ENCODE results near the gene NIPA2. TPM values are rescaled to one million over a fixed set of nuclear protein-coding genes. Genes with fewer than 3 reads are reported as not detected.

NIPA2 gene
- total and polyA plus RNA-seq, 2 donors (not counting 1 experiment from before 2014, with no cell fraction given): 47.7 to 64.7 TPM

DNA sequence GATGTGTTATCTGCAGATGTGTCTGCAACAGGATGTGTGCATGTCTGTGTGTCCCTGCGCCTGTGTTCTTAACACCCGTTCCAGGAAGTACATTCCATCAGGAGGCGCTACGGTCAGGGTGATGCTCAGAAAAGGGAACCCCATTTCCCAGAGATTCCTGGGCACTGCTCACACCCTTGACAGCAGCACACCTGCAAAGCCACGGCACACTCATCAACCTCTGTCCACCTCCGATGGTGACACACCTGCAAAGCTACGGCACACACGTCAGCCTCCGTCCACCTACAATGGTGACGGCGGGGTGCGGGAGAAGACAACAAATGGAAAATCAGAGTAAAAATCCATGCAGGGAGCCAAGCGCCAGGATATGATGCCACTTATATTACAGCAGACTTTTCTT, 55.4 kb downstream of the NIPA2 start:
- TF ChIP-seq, protein P1, sequence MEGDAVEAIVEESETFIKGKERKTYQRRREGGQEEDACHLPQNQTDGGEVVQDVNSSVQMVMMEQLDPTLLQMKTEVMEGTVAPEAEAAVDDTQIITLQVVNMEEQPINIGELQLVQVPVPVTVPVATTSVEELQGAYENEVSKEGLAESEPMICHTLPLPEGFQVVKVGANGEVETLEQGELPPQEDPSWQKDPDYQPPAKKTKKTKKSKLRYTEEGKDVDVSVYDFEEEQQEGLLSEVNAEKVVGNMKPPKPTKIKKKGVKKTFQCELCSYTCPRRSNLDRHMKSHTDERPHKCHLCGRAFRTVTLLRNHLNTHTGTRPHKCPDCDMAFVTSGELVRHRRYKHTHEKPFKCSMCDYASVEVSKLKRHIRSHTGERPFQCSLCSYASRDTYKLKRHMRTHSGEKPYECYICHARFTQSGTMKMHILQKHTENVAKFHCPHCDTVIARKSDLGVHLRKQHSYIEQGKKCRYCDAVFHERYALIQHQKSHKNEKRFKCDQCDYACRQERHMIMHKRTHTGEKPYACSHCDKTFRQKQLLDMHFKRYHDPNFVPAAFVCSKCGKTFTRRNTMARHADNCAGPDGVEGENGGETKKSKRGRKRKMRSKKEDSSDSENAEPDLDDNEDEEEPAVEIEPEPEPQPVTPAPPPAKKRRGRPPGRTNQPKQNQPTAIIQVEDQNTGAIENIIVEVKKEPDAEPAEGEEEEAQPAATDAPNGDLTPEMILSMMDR (conservative IDR thresholded peaks at IDR 0.05 in 1 of 2, IDR thresholded peaks at IDR 0.05 in 1 of 2; ENCODE audit: low read depth in 1 of 2, low read length in 2 of 2): no peak
- no peak for TF ChIP-seq EZH2 (IDR thresholded peaks at IDR 0.05; ENCODE audit: low read length, missing control alignments)
- H4K20me1 ChIP-seq (ENCODE audit: control insufficient read depth, extremely low read depth, insufficient read depth, low read length): no peaks in the 10 kb centered on the region
- no peaks in the 10 kb centered on the region for H3K9me3 ChIP-seq (ENCODE audit: control insufficient read depth, insufficient read depth, low read depth, low read length)
- H3K36me3 ChIP-seq (ENCODE audit: control insufficient read depth, insufficient read depth, low read length): peaks cover 7% of the 10 kb centered on the region
- H3K4me3 ChIP-seq (replicated peaks in 1 of 4; ENCODE audit: control extremely low read depth in 1 of 4, insufficient read depth in 1 of 4, low read depth in 3 of 4, low read length in 4 of 4): no peak overlapping the region
- H3K79me2 ChIP-seq (ENCODE audit: control insufficient read depth, insufficient read depth, low read length): no peaks in the 10 kb centered on the region
- no peak overlapping the region for H3K9ac ChIP-seq (ENCODE audit: insufficient read depth, low read length)
- H2AFZ ChIP-seq (ENCODE audit: low read length): no peak overlapping the region
- no peak overlapping the region for H3K4me2 ChIP-seq (ENCODE audit: extremely low read depth, insufficient read depth, low read length)
- no peak overlapping the region for H3K27ac ChIP-seq (ENCODE audit: insufficient read depth, low read length)
- no peaks in the 10 kb centered on the region for H3K27me3 ChIP-seq (ENCODE audit: control insufficient read depth, insufficient read depth, low read length)
- no peak for DNase-seq (ENCODE audit: low read depth in 2 of 2)
- peaks cover 5% of the 10 kb centered on the region for H3K4me1 ChIP-seq (ENCODE audit: control insufficient read depth, extremely low read depth, insufficient read depth, low read length)

DNA sequence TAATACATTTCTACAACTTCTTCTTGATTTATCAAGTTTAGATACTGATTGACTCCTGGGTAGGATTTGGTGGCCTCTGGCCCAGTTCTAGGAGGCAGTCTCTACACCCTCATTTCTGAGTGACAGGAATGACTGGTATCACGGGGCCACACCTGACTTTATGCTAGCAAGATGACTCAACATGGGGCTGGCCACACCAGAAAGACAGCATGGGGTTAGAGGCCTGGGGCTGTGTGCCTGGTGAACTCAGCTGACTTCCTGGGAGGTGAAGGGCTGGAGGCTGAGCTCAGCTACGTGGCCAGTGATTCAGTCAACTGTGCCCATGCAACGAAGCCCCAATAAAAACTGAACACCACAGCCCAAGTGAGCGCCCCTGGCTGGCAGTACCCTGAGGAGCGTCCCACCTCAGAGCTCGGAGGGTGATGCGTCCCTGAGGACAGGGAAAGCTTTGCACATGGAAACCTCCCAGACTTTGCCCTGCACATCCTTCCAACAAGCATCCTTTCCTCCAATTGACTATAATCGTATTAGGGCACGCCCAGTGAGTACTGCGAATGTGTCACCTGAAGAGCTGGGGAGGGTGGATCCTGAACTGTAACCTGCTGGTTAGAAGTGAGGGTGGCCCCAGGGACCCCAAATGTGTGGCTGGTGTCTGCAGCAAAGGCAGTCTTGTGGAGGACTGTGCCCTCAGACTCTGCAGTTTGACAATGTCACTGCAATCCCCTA, 57.2 kb downstream of the NIPA2 start:
- Histone ChIP-seq H2AFZ (ENCODE audit: low read length) (no peak overlapping the region), H3K9me3 (ENCODE audit: control insufficient read depth, insufficient read depth, low read depth, low read length) (no peaks in the 10 kb centered on the region), H3K27ac (ENCODE audit: insufficient read depth, low read length) (no peak overlapping the region), H3K9ac (ENCODE audit: insufficient read depth, low read length) (no peak overlapping the region), H3K79me2 (ENCODE audit: control insufficient read depth, insufficient read depth, low read length) (no peaks in the 10 kb centered on the region), H4K20me1 (ENCODE audit: control insufficient read depth, extremely low read depth, insufficient read depth, low read length) (no peaks in the 10 kb centered on the region), H3K36me3 (ENCODE audit: control insufficient read depth, insufficient read depth, low read length) (peaks cover 10% of the 10 kb centered on the region), H3K4me3 (replicated peaks in 1 of 4; ENCODE audit: control extremely low read depth in 1 of 4, insufficient read depth in 1 of 4, low read depth in 3 of 4, low read length in 4 of 4) (no peak overlapping the region), H3K4me2 (ENCODE audit: extremely low read depth, insufficient read depth, low read length) (no peak overlapping the region), H3K27me3 (ENCODE audit: control insufficient read depth, insufficient read depth, low read length) (no peaks in the 10 kb centered on the region), H3K4me1 (ENCODE audit: control insufficient read depth, extremely low read depth, insufficient read depth, low read length) (peaks cover 2% of the 10 kb centered on the region)
- TF ChIP-seq, protein P1 (conservative IDR thresholded peaks at IDR 0.05 in 1 of 2, IDR thresholded peaks at IDR 0.05 in 1 of 2; ENCODE audit: low read depth in 1 of 2, low read length in 2 of 2): no peak
- TF ChIP-seq EZH2 (IDR thresholded peaks at IDR 0.05; ENCODE audit: low read length, missing control alignments): no peak
- DNase-seq (ENCODE audit: low read depth in 2 of 2): peak; percentile 21 to 29

DNA sequence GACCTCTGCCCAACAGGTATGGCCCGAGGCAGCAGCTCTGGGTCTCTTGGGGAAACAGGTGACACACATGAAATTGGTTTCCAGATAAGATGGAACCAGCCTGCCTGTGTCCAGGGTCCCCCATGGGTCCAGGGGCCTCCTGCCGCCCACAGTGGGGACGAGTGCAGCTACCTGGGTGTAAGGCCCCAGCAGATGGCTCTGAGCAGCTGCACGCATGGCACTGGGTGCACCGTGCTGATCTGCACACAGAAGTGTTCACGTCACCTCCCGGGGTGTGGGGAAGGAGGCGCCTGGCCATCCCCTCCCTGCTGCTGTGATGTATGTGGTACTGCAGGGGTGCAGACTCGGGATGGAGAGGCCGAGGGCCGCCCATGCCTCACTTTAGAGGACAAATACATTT, 63.6 kb downstream of the NIPA2 start:
- no peak for DNase-seq (ENCODE audit: low read depth in 2 of 2)
- H3K4me1 ChIP-seq (ENCODE audit: control insufficient read depth, extremely low read depth, insufficient read depth, low read length): no peaks in the 10 kb centered on the region
- H3K27ac ChIP-seq (ENCODE audit: insufficient read depth, low read length): no peak overlapping the region
- H3K27me3 ChIP-seq (ENCODE audit: control insufficient read depth, insufficient read depth, low read length): no peaks in the 10 kb centered on the region
- TF ChIP-seq, protein P1 (conservative IDR thresholded peaks at IDR 0.05 in 1 of 2, IDR thresholded peaks at IDR 0.05 in 1 of 2; ENCODE audit: low read depth in 1 of 2, low read length in 2 of 2): no peak
- TF ChIP-seq EZH2 (IDR thresholded peaks at IDR 0.05; ENCODE audit: low read length, missing control alignments): no peak
- H3K79me2 ChIP-seq (ENCODE audit: control insufficient read depth, insufficient read depth, low read length): no peaks in the 10 kb centered on the region
- no peak overlapping the region for H2AFZ ChIP-seq (ENCODE audit: low read length)
- no peak overlapping the region for H3K9ac ChIP-seq (ENCODE audit: insufficient read depth, low read length)
- H3K4me2 ChIP-seq (ENCODE audit: extremely low read depth, insufficient read depth, low read length): no peak overlapping the region
- peaks cover 13% of the 10 kb centered on the region for H3K36me3 ChIP-seq (ENCODE audit: control insufficient read depth, insufficient read depth, low read length)
- no peaks in the 10 kb centered on the region for H3K9me3 ChIP-seq (ENCODE audit: control insufficient read depth, insufficient read depth, low read depth, low read length)
- no peaks in the 10 kb centered on the region for H4K20me1 ChIP-seq (ENCODE audit: control insufficient read depth, extremely low read depth, insufficient read depth, low read length)
- H3K4me3 ChIP-seq (replicated peaks in 1 of 4; ENCODE audit: control extremely low read depth in 1 of 4, insufficient read depth in 1 of 4, low read depth in 3 of 4, low read length in 4 of 4): no peak overlapping the region
